Spleen (tissue), 7 donors: Measurements from ENCODE around the gene LTBP2.

Source experiments
- CTCF ChIP-seq, 11 experiments: fragments of 200-600 bp in 7 of 11; fragments of 450-650 bp in 4 of 11; sonication (generic) in 4 of 11; IDR thresholded peaks in 8 of 11; conservative IDR thresholded peaks in 3 of 11; 1 replicate in 7 of 11; 2 replicates in 4 of 11; pipeline versions ENCODE4 v1.4.0 to v1.8.0; 2016 to 2021; ENCODE audit warnings: antibody characterized with exemption in 11 of 11, inconsistent platforms in 4 of 11, mild to moderate bottlenecking in 1 of 11
- POLR2A ChIP-seq, 3 donors: fragments of 450-650 bp; IDR thresholded peaks; one replicate each; pipeline ENCODE4 v1.5.1; 2017; ENCODE audit warnings: antibody characterized with exemption in 3 of 3, mild to moderate bottlenecking in 1 of 3
- donor health status: DM: no; HTN: no; CAD: no; lungs with moderate emphysema.
- donor health status: DM: no; HTN: no; CAD: no.
- donor health status: DM: no; HTN: no; CAD: no.

GRCh38 chr14:74575936-74576335 lies 36.1 kb downstream of the LTBP2 start:
- TF ChIP-seq CTCF (IDR thresholded peaks at IDR 0.05 in 8 of 11, conservative IDR thresholded peaks at IDR 0.05 in 3 of 11) (no peak), POLR2A (IDR thresholded peaks at IDR 0.05) (no peak)
